Large intestine (tissue), 3 donors: ENCODE results near the gene TLK1. TPM values are rescaled to one million over a fixed set of nuclear protein-coding genes. Genes with fewer than 3 reads are reported as not detected.
"Not testable (repeated sequence)": the region's sequence is repeated elsewhere in the genome, so short reads cannot be mapped to it uniquely, and the experiment has no call there.

Experiments used
- DNase-seq, 2 donors: peaks; one replicate each; pipeline versions ENCODE4 v3.0.0 to v3.0.0-alpha.2; 2013
- H3K27ac ChIP-seq: one replicate; pipeline ENCODE4 v1.5.1; 2013; ENCODE audit warnings: low read length
- H3K27me3 ChIP-seq: 2 replicates; pipeline ENCODE4 v1.6.1; 2013; ENCODE audit warnings: low read length; ENCODE audit not compliant: control insufficient read depth, insufficient read depth
- H3K36me3 ChIP-seq: 2 replicates; pipeline ENCODE4 v1.6.1; 2013; ENCODE audit warnings: low read length; ENCODE audit not compliant: control insufficient read depth, insufficient read depth
- H3K4me1 ChIP-seq: one replicate; pipeline ENCODE4 v1.6.1; 2013; ENCODE audit warnings: low read length; ENCODE audit not compliant: control insufficient read depth, insufficient read depth
- H3K4me3 ChIP-seq: one replicate; pipeline ENCODE4 v1.5.1; 2013; ENCODE audit warnings: low read length
- H3K9me3 ChIP-seq: one replicate; pipeline ENCODE4 v1.6.1; 2013; ENCODE audit warnings: mild to moderate bottlenecking, low read depth, low read length, moderate library complexity; ENCODE audit not compliant: control insufficient read depth
- WGBS: methylation state at CpG from one replicate; pipeline ENCODE4 v1.1.5; 2013; ENCODE audit warnings: low lambda C conversion rate; ENCODE audit not compliant: insufficient coverage; 5-methylcytosine and 5-hydroxymethylcytosine counted together
- polyA plus RNA-seq: library from polyadenylated mRNA; unstranded; fragments of 120-200 nt; gene quantifications from one replicate; pipeline ENCODE4 v1.2.1, GENCODE V29; 2013

Gene TLK1
- polyA plus RNA-seq, 1 donor, result 32.8 TPM

- H3K27me3 ChIP-seq, result no peaks in the 10 kb centered on the region
- no peaks in the 10 kb centered on the region for H3K4me1 ChIP-seq
- 65% methylated on average over 7 of the region's 13 CpGs for WGBS
- DNase-seq, result peak; percentile 13 to 46
- peaks cover 3% of the 10 kb centered on the region for H3K36me3 ChIP-seq
- no peak overlapping the region for H3K4me3 ChIP-seq
- H3K27ac ChIP-seq, result no peak overlapping the region
- no peaks in the 10 kb centered on the region for H3K9me3 ChIP-seq
Observed at GRCh38 chr2:171086352-171087290, 74.1 kb downstream of the TLK1 start.

GRCh38 chr2:171084128-171084527, 76.6 kb downstream of the TLK1 start:
- Histone ChIP-seq H3K27me3 (no peaks in the 10 kb centered on the region), H3K27ac (no peak overlapping the region), H3K4me3 (no peak overlapping the region), H3K4me1 (no peaks in the 10 kb centered on the region), H3K36me3 (peaks cover 5% of the 10 kb centered on the region), H3K9me3 (no peaks in the 10 kb centered on the region)
- 50% methylated on average over 4 of the region's 5 CpGs for WGBS
- DNase-seq, result no peak

- DNase-seq, result no peak
- WGBS, result no CpG with 5 or more reads among the region's 2 CpGs
- H3K27ac ChIP-seq, result no peak overlapping the region
- H3K36me3 ChIP-seq, result peaks cover 11% of the 10 kb centered on the region
- H3K4me3 ChIP-seq, result no peak overlapping the region
- no peaks in the 10 kb centered on the region for H3K27me3 ChIP-seq
- no peaks in the 10 kb centered on the region for H3K9me3 ChIP-seq
- H3K4me1 ChIP-seq, result no peaks in the 10 kb centered on the region
Observed at GRCh38 chr2:171083451-171083850, 77.2 kb downstream of the TLK1 start.

- H3K36me3 ChIP-seq, result peaks cover 16% of the 10 kb centered on the region
- WGBS, result no CpG with 5 or more reads among the region's 3 CpGs
- no peak for DNase-seq
- H3K4me1 ChIP-seq, result no peaks in the 10 kb centered on the region
- H3K9me3 ChIP-seq, result no peaks in the 10 kb centered on the region
- no peak overlapping the region for H3K4me3 ChIP-seq
- no peaks in the 10 kb centered on the region for H3K27me3 ChIP-seq
- no peak overlapping the region for H3K27ac ChIP-seq
Observed at GRCh38 chr2:171081649-171082111, 79.0 kb downstream of the TLK1 start.

- no peak overlapping the region for H3K27ac ChIP-seq
- H3K9me3 ChIP-seq, result no peaks in the 10 kb centered on the region
- no CpG with 5 or more reads among the region's 6 CpGs for WGBS
- H3K4me3 ChIP-seq, result no peak overlapping the region
- H3K27me3 ChIP-seq, result no peaks in the 10 kb centered on the region
- H3K4me1 ChIP-seq, result no peaks in the 10 kb centered on the region
- no peak for DNase-seq
- H3K36me3 ChIP-seq, result peaks cover 19% of the 10 kb centered on the region
Observed at GRCh38 chr2:171080607-171081006, 80.1 kb downstream of the TLK1 start.

- H3K27ac ChIP-seq, DNase-seq, H3K4me3 ChIP-seq, H3K9me3 ChIP-seq, H3K27me3 ChIP-seq, H3K4me1 ChIP-seq: not testable (repeated sequence)
- no CpG with 5 or more reads among the region's 7 CpGs for WGBS
- peaks cover 22% of the 10 kb centered on the region for H3K36me3 ChIP-seq
Observed at GRCh38 chr2:171076422-171076821, 84.3 kb downstream of the TLK1 start.

GRCh38 chr2:171072164-171072563, 88.5 kb downstream of the TLK1 start:
- no peaks in the 10 kb centered on the region for H3K27me3 ChIP-seq
- H3K9me3 ChIP-seq, result no peaks in the 10 kb centered on the region
- no CpG with 5 or more reads among the region's 5 CpGs for WGBS
- no peaks in the 10 kb centered on the region for H3K4me1 ChIP-seq
- H3K27ac ChIP-seq, result no peak overlapping the region
- no peak for DNase-seq
- peaks cover 10% of the 10 kb centered on the region for H3K36me3 ChIP-seq
- H3K4me3 ChIP-seq, result no peak overlapping the region

GRCh38 chr2:171069286-171069956, 91.3 kb downstream of the TLK1 start:
- H3K27me3 ChIP-seq, result no peaks in the 10 kb centered on the region
- H3K27ac ChIP-seq, result no peak overlapping the region
- WGBS, result 72% methylated on average over 2 of the region's 8 CpGs
- peaks cover 7% of the 10 kb centered on the region for H3K36me3 ChIP-seq
- no peaks in the 10 kb centered on the region for H3K9me3 ChIP-seq
- H3K4me1 ChIP-seq, result no peaks in the 10 kb centered on the region
- no peak for DNase-seq
- H3K4me3 ChIP-seq, result no peak overlapping the region

GRCh38 chr2:171066110-171066509, 94.6 kb downstream of the TLK1 start:
- Histone ChIP-seq H3K27me3 (no peaks in the 10 kb centered on the region), H3K27ac (no peak overlapping the region), H3K4me1 (no peaks in the 10 kb centered on the region), H3K4me3 (no peak overlapping the region), H3K9me3 (no peaks in the 10 kb centered on the region), H3K36me3 (peaks cover 2% of the 10 kb centered on the region)
- DNase-seq, result no peak
- no CpG with 5 or more reads among the region's 1 CpG for WGBS

GRCh38 chr2:171057575-171057974, 103.1 kb downstream of the TLK1 start:
- H3K4me3 ChIP-seq, result no peak overlapping the region
- H3K27me3 ChIP-seq, result no peaks in the 10 kb centered on the region
- DNase-seq, result no peak
- H3K36me3 ChIP-seq, result peaks cover 24% of the 10 kb centered on the region
- H3K4me1 ChIP-seq, result no peaks in the 10 kb centered on the region
- no peaks in the 10 kb centered on the region for H3K9me3 ChIP-seq
- no peak overlapping the region for H3K27ac ChIP-seq
- WGBS, result no CpG with 5 or more reads among the region's 2 CpGs
